GM12891 (cell line): ENCODE measurements around the gene NISCH.

ENCODE experiments used
- POLR2A ChIP-seq: IDR thresholded peaks from 2 replicates; pipeline ENCODE4 v1.6.1; 2011; ENCODE audit warnings: low read depth, low read length, control low read depth
- POLR2AphosphoS5 ChIP-seq: IDR thresholded peaks from 2 replicates; pipeline ENCODE4 v1.6.1; 2011; ENCODE audit warnings: low read depth, low read length, control low read depth

DNA sequence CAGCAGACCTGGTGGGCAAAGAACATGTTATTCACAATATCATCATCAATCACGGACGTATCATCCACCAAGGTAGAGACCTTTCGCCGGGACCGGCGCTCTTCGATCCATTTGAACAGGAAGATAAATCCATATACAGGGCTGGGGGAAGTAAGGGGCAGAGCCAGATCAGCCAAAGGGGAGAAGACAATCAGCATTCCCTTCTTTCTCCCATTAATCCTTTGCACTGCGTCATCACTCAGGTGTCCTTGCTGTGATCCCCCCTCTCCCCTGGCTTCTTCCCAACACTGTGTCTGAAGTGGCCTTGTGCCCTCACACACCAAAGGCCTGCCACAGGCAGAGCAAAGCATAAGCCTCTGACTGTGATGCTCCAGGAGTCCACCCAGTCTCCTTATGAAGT is 46.9 kb upstream of the NISCH start:
- TF ChIP-seq POLR2A (no peak), POLR2AphosphoS5 (no peak)
